ENCODE measurements around the gene DPEP1.

DNA sequence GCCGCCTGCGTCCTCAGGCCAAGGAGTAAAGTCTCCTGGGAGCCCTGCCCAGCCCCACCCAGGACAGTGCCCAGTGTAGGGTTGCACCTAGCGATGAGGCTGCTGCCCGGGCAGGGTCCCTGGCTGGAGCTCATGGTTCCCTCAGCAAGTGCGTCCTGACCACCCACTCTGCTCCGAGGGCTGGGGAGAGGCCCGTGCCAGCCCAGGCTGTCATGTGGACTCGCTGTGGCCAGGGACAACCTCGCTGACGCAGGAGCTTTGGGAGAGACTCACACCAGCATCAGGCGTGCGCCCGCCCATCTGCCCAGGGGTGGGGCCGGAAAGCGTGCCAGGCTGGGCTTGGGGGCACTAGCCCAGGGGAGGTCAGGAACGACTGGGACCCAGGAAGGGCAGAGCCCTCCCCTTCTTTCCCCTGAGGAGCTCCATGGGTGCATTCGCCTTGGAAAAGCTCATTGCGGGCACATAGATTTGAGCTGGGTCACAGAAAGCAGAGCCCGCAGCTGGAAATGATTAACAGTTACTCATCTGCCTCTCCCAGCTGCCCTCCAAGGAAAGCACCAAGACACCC is 19.7 kb downstream of the DPEP1 start:
- TF ChIP-seq CTCF (IDR thresholded peaks at IDR 0.05; ENCODE audit: low read depth, low read length) = no peak
- TF ChIP-seq EZH2phosphoT487 (IDR thresholded peaks at IDR 0.05; ENCODE audit: low read depth) = no peak
